A549 treated with ZK216348 at 1 μM for 4 hours (cell line): ENCODE data around the gene DEPDC5. TPM values are rescaled to one million over a fixed set of nuclear protein-coding genes. Genes with fewer than 3 reads are reported as not detected.

ENCODE experiments used
- total RNA-seq: library from RNA; stranded (reverse); fragments of 200-300 nt; extraction: Qiagen RNA extraction; gene quantifications from 5 replicates; pipeline ENCODE4 v1.2.3, GENCODE V29; 2022; ENCODE audit warnings: low read depth

The DEPDC5 gene
- total RNA-seq = 4.4 to 6.0 TPM (median 4.8 TPM) in 5 replicates

DNA sequence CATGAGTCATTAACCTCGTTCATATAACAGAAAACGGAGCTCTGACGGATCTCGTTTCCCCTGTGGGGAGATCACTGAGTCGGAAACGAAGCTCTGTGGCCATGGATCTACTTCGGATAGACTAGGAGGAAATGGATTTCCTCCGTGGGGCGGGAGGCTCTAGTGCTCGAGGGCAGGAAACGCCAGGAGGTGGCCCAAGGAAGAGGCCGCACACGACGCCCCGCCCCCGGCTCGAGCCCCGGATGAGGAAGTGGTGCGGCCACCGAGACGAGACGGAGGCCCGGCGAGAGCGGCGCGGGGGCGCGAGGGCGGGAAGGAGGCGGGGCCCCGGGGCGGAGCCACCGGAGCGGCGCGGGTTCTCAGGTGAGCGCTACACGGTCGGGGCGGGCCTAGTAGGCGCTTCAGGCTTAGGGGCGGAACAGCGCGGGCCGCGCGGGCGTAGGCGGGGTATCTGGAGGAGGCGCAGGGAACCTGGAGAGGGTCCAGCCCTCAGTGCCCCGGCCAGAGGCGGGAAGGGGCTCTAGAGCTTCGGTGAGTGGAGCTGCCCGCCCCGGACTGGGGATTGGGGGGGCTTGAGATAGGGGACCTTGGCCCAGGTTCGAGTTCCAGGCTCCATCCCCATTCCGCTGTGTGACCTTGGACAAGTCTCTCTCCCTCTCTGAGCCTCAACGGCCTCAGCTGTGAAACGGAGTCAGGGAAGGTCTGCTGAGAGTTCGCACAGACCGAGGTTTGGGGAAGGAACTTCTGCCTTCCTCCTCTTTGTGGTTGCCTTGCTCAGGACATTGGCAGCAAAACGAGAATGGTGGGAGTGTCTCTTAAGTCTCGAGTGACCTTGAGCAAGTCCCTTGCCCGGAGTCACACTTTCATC lies at the start of gene DEPDC5:
DEPDC5 (plus strand) TSS at position 386 of the 868 bp plus-strand sequence. CDS start 903 bp downstream, outside the sequence.

DNA sequence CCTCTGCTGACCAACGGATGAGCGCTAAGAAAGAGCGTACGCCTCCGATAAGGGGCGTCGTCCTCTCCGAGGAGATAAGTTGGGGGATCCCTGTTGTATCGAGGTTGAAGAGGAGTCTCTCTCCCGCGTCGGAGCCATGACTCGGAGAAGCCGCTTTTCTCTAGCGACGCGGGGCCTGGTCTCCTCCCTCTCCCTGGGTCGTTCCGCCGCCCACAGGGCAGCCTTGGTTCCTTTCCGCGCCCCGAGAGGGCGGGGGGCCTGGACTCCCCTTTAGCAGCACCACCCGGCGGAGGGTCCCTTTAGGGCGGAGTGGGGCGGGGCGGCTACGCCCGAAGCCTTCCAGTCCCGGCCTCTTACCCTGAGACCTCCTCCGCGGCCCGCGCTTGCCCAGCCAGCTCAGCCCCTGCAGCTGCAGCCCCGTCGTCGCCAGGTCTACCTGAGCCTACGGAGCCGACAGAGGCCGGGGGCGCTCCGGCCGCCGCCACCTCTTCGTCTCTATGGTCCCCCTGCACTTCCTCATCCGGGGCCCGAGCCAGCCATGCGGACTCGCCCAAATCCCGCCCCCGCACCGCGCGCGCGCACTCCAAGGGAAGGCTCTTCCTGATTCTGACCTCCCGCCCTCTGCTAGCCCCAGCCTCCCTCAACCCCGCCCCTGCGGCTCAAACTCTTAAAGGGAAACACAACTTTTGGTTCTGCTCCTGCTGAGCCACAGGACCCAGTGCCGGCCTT lies 4.0 kb upstream of the DEPDC5 start, which contains the start of gene PRR14L:
PRR14L (minus strand) TSS at position 497 of the 729 bp plus-strand sequence. CDS start 11,272 bp downstream, outside the sequence.

DNA sequence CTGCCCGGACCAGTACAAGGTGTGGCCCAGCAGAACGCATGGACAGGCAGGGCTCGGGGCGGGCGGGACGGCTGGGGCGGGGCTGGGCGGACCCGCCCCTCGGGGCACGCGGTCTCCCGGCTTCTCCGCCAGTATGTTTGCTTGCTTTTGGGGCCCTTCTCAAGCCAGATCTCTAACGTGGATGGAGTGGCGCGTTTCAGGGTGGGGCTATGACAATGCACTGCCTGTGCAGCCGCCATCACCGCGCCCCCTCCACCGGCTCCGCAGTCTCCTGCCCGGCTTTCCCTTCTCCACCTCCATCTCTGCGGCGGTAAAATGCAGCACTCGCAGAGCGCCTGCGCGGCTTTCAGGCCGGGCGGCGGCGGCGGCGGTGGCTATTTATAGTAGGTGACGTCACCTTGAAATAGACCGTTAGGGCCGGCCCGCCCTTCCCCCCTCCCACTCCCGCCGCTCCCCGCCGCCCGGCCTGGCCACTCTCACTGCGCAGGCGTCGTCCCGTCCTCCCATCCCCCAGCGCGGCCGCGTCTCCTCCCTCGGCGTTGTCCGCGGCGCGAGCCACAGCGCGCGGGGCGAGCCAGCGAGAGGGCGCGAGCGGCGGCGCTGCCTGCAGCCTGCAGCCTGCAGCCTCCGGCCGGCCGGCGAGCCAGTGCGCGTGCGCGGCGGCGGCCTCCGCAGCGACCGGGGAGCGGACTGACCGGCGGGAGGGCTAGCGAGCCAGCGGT lies 190.3 kb downstream of the DEPDC5 start, which contains the start of gene YWHAH:
YWHAH (plus strand) TSS at position 558 of the 722 bp plus-strand sequence. CDS start 199 bp downstream, outside the sequence.

Other genes with a start within 250 kb of the DEPDC5 start
- gene PISD, start 91.8 kb upstream of the DEPDC5 start, total RNA-seq = 18.9 to 32.1 TPM (median 26.2 TPM) in 5 replicates
- gene PRR14L, start 3.9 kb upstream of the DEPDC5 start, total RNA-seq = 5.8 to 7.6 TPM (median 6.6 TPM) in 5 replicates
- gene YWHAH, start 190.5 kb downstream of the DEPDC5 start, total RNA-seq = 132 to 165 TPM (median 155 TPM) in 5 replicates